ENCODE data around the gene PBX1.

DNA sequence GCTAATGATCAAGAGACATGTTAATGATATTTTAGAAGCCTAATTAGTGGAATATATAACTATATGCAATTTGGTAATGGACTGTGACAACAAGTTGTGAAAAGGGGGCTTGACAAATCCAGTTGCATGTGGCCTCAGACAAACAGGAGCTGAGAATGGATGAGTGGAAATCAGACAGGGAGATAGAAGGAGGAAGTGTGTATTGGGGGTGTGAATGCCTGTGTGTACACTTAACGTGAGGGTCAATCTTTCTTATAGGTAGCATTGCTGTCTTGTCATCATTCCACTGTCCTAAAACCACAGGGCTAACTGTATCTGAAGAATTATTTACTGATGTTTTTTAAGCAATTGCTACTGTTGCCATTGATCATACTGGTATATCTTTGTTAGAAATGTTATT is 64.8 kb downstream of the PBX1 start:
- TF ChIP-seq POLR2A (IDR thresholded peaks at IDR 0.05; ENCODE audit: low read depth, low read length) (no peak), POLR2AphosphoS5 (IDR thresholded peaks at IDR 0.05; ENCODE audit: low read depth, low read length) (no peak), TAF1 (IDR thresholded peaks at IDR 0.05; ENCODE audit: low read depth, low read length) (no peak), POU2F2 (IDR thresholded peaks at IDR 0.05; ENCODE audit: low read depth, low read length) (no peak), PAX5 (IDR thresholded peaks at IDR 0.05; ENCODE audit: insufficient read depth, low read length, severe bottlenecking) (no peak)

Data from GM12891 (cell line).